PC-3 (cell line): Measurements from ENCODE around the gene DNTT.

Experiments
- EZH2 ChIP-seq: fragments of 300-600 bp; sonication (generic); IDR thresholded peaks from one replicate; pipeline ENCODE4 v1.6.1; 2017; ENCODE audit warnings: antibody characterized with exemption, mild to moderate bottlenecking, low read length; ENCODE audit not compliant: unreplicated experiment
- EZH2phosphoT487 ChIP-seq: fragments of 300-600 bp; sonication (generic); IDR thresholded peaks from 2 replicates; pipeline ENCODE4 v1.6.1; 2018; ENCODE audit warnings: mild to moderate bottlenecking, antibody characterized with exemption, low read length, borderline replicate concordance
- TF ChIP-seq, protein P1 (sequence below): fragments of 300-600 bp; sonication (generic); conservative IDR thresholded peaks from 2 replicates; pipeline ENCODE4 v1.5.1; 2017; ENCODE audit warnings: antibody characterized with exemption, low read depth, mild to moderate bottlenecking, low read length

DNA sequence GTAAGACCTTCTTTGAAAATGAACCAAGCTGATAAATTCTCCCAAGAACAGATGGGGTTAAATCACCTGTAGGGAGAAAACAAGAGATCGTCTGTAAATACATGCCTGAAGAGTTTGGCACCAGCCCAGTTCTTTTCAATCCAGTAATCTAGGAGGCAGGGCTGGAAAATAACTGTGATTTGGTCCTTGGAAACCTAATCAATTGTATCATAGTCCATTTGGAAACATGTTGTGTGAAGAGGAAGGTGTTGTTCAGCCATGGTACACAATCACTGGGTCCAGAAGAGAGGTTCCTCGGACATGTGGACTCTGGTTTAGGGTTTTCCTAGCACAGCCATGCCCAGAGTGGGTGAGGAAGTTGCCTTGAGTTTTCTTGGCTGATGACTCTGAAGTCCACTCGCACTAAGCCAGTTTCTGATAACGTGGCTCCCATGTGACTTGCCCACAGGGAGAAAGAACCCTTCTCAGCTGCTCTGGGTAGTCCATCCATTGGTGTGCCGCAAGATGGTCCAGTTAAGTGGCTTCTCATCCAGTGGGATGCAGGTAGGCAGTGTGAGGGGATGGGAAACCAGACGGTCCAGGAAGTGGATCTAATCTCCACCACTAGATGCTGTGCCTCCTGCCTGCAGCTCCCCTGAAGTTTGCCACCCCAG lies 38.0 kb upstream of the DNTT start:
- TF ChIP-seq, protein P1, sequence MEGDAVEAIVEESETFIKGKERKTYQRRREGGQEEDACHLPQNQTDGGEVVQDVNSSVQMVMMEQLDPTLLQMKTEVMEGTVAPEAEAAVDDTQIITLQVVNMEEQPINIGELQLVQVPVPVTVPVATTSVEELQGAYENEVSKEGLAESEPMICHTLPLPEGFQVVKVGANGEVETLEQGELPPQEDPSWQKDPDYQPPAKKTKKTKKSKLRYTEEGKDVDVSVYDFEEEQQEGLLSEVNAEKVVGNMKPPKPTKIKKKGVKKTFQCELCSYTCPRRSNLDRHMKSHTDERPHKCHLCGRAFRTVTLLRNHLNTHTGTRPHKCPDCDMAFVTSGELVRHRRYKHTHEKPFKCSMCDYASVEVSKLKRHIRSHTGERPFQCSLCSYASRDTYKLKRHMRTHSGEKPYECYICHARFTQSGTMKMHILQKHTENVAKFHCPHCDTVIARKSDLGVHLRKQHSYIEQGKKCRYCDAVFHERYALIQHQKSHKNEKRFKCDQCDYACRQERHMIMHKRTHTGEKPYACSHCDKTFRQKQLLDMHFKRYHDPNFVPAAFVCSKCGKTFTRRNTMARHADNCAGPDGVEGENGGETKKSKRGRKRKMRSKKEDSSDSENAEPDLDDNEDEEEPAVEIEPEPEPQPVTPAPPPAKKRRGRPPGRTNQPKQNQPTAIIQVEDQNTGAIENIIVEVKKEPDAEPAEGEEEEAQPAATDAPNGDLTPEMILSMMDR: no peak
- TF ChIP-seq EZH2 (no peak), EZH2phosphoT487 (no peak)
